PC-3 (cell line): ENCODE results near the gene FLNB.

Experiments used
- EZH2 ChIP-seq: fragments of 300-600 bp; sonication (generic); IDR thresholded peaks from one replicate; pipeline ENCODE4 v1.6.1; 2017; ENCODE audit warnings: antibody characterized with exemption, mild to moderate bottlenecking, low read length; ENCODE audit not compliant: unreplicated experiment
- TF ChIP-seq, protein P1 (sequence below): fragments of 300-600 bp; sonication (generic); conservative IDR thresholded peaks from 2 replicates; pipeline ENCODE4 v1.5.1; 2017; ENCODE audit warnings: antibody characterized with exemption, low read depth, mild to moderate bottlenecking, low read length

DNA sequence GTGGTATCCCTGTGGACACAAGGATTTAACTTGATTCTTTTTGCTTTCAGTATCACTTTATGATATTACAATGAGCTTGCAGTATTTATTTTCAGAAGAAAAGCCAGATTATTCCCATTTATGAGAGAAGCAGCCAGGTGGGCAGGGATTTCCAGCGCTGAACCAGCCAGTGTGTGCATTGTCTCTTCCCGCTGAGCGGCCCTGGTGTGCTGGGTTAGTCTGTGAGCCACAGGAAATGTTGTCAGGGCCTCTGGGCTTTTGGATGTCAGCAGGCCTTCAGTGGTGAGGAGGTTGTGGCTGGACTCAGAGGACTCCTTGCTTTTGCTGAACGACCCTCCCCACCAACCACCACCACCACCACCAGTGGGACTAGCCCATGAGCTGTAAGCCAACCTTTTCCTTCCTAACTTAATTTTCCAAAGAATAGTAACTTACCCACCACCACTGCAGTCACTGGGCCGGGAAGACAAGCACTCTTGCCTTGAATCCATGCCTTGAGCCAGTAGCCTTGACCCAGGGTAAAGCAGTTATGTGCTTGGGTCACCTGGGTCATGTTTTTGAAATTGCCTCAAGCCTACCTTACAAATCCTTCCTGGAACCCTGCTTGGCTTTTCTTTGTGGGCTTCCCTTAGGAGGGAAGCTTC is 33.1 kb downstream of the FLNB start:
- TF ChIP-seq, protein P1, sequence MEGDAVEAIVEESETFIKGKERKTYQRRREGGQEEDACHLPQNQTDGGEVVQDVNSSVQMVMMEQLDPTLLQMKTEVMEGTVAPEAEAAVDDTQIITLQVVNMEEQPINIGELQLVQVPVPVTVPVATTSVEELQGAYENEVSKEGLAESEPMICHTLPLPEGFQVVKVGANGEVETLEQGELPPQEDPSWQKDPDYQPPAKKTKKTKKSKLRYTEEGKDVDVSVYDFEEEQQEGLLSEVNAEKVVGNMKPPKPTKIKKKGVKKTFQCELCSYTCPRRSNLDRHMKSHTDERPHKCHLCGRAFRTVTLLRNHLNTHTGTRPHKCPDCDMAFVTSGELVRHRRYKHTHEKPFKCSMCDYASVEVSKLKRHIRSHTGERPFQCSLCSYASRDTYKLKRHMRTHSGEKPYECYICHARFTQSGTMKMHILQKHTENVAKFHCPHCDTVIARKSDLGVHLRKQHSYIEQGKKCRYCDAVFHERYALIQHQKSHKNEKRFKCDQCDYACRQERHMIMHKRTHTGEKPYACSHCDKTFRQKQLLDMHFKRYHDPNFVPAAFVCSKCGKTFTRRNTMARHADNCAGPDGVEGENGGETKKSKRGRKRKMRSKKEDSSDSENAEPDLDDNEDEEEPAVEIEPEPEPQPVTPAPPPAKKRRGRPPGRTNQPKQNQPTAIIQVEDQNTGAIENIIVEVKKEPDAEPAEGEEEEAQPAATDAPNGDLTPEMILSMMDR = no peak
- no peak for TF ChIP-seq EZH2
